Measurements from ENCODE around the gene ARPC1A. TPM values are rescaled to one million over a fixed set of nuclear protein-coding genes. Genes with fewer than 3 reads are reported as not detected.
"Not testable (repeated sequence)": the region's sequence is repeated elsewhere in the genome, so short reads cannot be mapped to it uniquely, and the experiment has no call there.

ARPC1A gene
- total RNA-seq, 2 donors from 2014 or later: 173 to 231 TPM

- Histone ChIP-seq H3K27me3 (no peaks in the 10 kb centered on the region), H3K27ac (no peak overlapping the region), H3K4me3 (no peak overlapping the region), H3K9ac (ENCODE audit: low read depth in 2 of 2, low read length in 2 of 2) (no peak overlapping the region), H3K4me1 (peaks cover 24% of the 10 kb centered on the region), H3K9me3 (no peaks in the 10 kb centered on the region), H3K36me3 (no peaks in the 10 kb centered on the region)
- DNase-seq: no peak
- TF ChIP-seq CTCF (IDR thresholded peaks at IDR 0.05): no peak
- intact Hi-C loops (cut with DNase I): no loop called here
Measured at GRCh38 chr7:99324559-99324958, 1.1 kb upstream of the ARPC1A start.

GRCh38 chr7:99325001-99325493 lies 651 bp upstream of the ARPC1A start:
- Histone ChIP-seq H3K36me3 (no peaks in the 10 kb centered on the region), H3K27me3 (no peaks in the 10 kb centered on the region), H3K4me1 (peaks cover 28% of the 10 kb centered on the region), H3K9ac (ENCODE audit: low read depth in 2 of 2, low read length in 2 of 2) (peak overlapping the region; percentile 97 to 98), H3K4me3 (peak overlapping the region; percentile 100), H3K9me3 (no peaks in the 10 kb centered on the region), H3K27ac (peak overlapping the region; percentile 93)
- intact Hi-C loops (cut with DNase I): no loop called here
- no peak for TF ChIP-seq CTCF (IDR thresholded peaks at IDR 0.05)
- DNase-seq: peak; percentile 31

GRCh38 chr7:99326408-99326782 lies 697 bp downstream of the ARPC1A start:
- H3K4me3 ChIP-seq: peak overlapping the region; percentile 100
- TF ChIP-seq CTCF (IDR thresholded peaks at IDR 0.05): no peak
- peak overlapping the region; percentile 93 for H3K27ac ChIP-seq
- H3K9ac ChIP-seq (ENCODE audit: low read depth in 2 of 2, low read length in 2 of 2): peak overlapping the region; percentile 97 to 98
- no peaks in the 10 kb centered on the region for H3K9me3 ChIP-seq
- H3K27me3 ChIP-seq: no peaks in the 10 kb centered on the region
- no peaks in the 10 kb centered on the region for H3K36me3 ChIP-seq
- DNase-seq: no peak
- intact Hi-C loops (cut with DNase I): no loop called here
- peaks cover 31% of the 10 kb centered on the region for H3K4me1 ChIP-seq

GRCh38 chr7:99330314-99330961 lies 4.7 kb downstream of the ARPC1A start:
- H3K27me3 ChIP-seq; H3K9me3 ChIP-seq; H3K4me3 ChIP-seq; H3K36me3 ChIP-seq; intact Hi-C loops (cut with DNase I): not testable (repeated sequence)
- H3K9ac ChIP-seq (ENCODE audit: low read depth in 2 of 2, low read length in 2 of 2): peak overlapping the region in 1 of 2 donors; percentile 21
- peaks cover 31% of the 10 kb centered on the region for H3K4me1 ChIP-seq
- DNase-seq: peak; percentile 47
- H3K27ac ChIP-seq: peak overlapping the region; percentile 71

- no peak for DNase-seq
- Histone ChIP-seq H3K27me3 (no peaks in the 10 kb centered on the region), H3K9me3 (no peaks in the 10 kb centered on the region), H3K4me1 (peaks cover 31% of the 10 kb centered on the region), H3K27ac (peak overlapping the region; percentile 71), H3K36me3 (no peaks in the 10 kb centered on the region), H3K9ac (ENCODE audit: low read depth in 2 of 2, low read length in 2 of 2) (peak overlapping the region in 1 of 2 donors; percentile 21), H3K4me3 (no peak overlapping the region)
- intact Hi-C loops (cut with DNase I): no loop called here
- TF ChIP-seq CTCF (IDR thresholded peaks at IDR 0.05): no peak
Measured at GRCh38 chr7:99331002-99331401, 5.3 kb downstream of the ARPC1A start.

GRCh38 chr7:99339595-99339994 lies 13.9 kb downstream of the ARPC1A start:
- Histone ChIP-seq H3K9me3 (no peaks in the 10 kb centered on the region), H3K9ac (ENCODE audit: low read depth in 2 of 2, low read length in 2 of 2) (no peak overlapping the region), H3K27ac (no peak overlapping the region), H3K36me3 (peaks cover 27% of the 10 kb centered on the region), H3K4me1 (no peaks in the 10 kb centered on the region), H3K4me3 (no peak overlapping the region), H3K27me3 (no peaks in the 10 kb centered on the region)
- intact Hi-C loops (cut with DNase I): no loop called here
- no peak for DNase-seq
- no peak for TF ChIP-seq CTCF (IDR thresholded peaks at IDR 0.05)

Measured in colonic mucosa (tissue), 4 donors.